A673 (cell line): ENCODE measurements around the gene UBE2D2. TPM values are rescaled to one million over a fixed set of nuclear protein-coding genes. Genes with fewer than 3 reads are reported as not detected.

Source experiments
- BruUV-seq: library from RNA; stranded (reverse); fragments of 400-500 nt; replicated peaks from 2 replicates; lab custom pipeline; 2021; lab: Mats Ljungman, UMichigan
- CTCF ChIA-PET: fragments of 300-600 bp; sonication (Branson Sonifier 250); formaldehyde crosslinking; loops from one replicate; lab custom pipeline; 2022; ENCODE audit warnings: antibody characterized with exemption; lab: Charles Lee
- POLR2A ChIA-PET: fragments of 300-600 bp; sonication (Branson Sonifier 250); formaldehyde crosslinking; loops from one replicate; lab custom pipeline; 2022; ENCODE audit warnings: antibody characterized with exemption; ENCODE audit not compliant: low non-redundant PET; lab: Charles Lee
- DNase-seq: peaks from one replicate; pipeline ENCODE4 v3.0.0-alpha.2; 2015; ENCODE audit warnings: low spot score
- H3K27ac ChIP-seq: fragments of 200-600 bp; sonication (generic); 2 replicates; pipeline ENCODE4 v1.5.1; 2016; ENCODE audit warnings: mixed run types, low read depth, mild to moderate bottlenecking, mixed read lengths, antibody characterized with exemption, low read length; ENCODE audit not compliant: poor library complexity, severe bottlenecking
- H3K27me3 ChIP-seq: fragments of 200-600 bp; sonication (generic); replicated peaks from 2 replicates; pipeline ENCODE4 v1.6.1; 2017; ENCODE audit warnings: mixed run types, low read depth, mild to moderate bottlenecking, mixed read lengths, antibody characterized with exemption, low read length; ENCODE audit not compliant: insufficient read depth, poor library complexity
- H3K36me3 ChIP-seq: fragments of 200-600 bp; sonication (generic); 2 replicates; pipeline ENCODE4 v1.6.1; 2016; ENCODE audit warnings: mixed run types, mild to moderate bottlenecking, mixed read lengths, antibody characterized with exemption, low read length; ENCODE audit not compliant: insufficient read depth, poor library complexity, severe bottlenecking
- H3K4me1 ChIP-seq: fragments of 200-600 bp; sonication (generic); 2 replicates; pipeline ENCODE4 v1.6.1; 2017; ENCODE audit warnings: mixed run types, mild to moderate bottlenecking, mixed read lengths, antibody characterized with exemption, low read length; ENCODE audit not compliant: insufficient read depth, poor library complexity, severe bottlenecking
- H3K4me3 ChIP-seq: fragments of 200-600 bp; sonication (generic); 2 replicates; pipeline ENCODE4 v1.5.1; 2016; ENCODE audit warnings: low read depth, mixed run types, mild to moderate bottlenecking, mixed read lengths, low read length; ENCODE audit not compliant: poor library complexity, severe bottlenecking
- H3K9me3 ChIP-seq: fragments of 200-600 bp; sonication (generic); 2 replicates; pipeline ENCODE4 v1.6.1; 2016; ENCODE audit warnings: mixed run types, low read depth, mild to moderate bottlenecking, mixed read lengths, antibody characterized with exemption, low read length; ENCODE audit not compliant: poor library complexity, severe bottlenecking
- EZH2 ChIP-seq: fragments of 200-600 bp; sonication (generic); IDR thresholded peaks from 2 replicates; pipeline ENCODE4 v1.6.1; 2017; ENCODE audit warnings: borderline replicate concordance, low read depth, mild to moderate bottlenecking, mixed read lengths, antibody characterized with exemption, low read length; ENCODE audit not compliant: poor library complexity, severe bottlenecking
- intact Hi-C: fragments of 100-400 bp; cut with micrococcal nuclease; formaldehyde crosslinking; loops from one replicate; pipeline ENCODE4 v1.10.0; 2022; ENCODE audit not compliant: unreplicated experiment
- total RNA-seq: library from RNA; stranded (reverse); gene quantifications from 2 replicates; pipeline ENCODE4 v1.2.3, GENCODE V29; 2021
- TF ChIP-seq, protein P1 (sequence below): fragments of 300-800, 200-600 bp; sonication (generic); conservative IDR thresholded peaks from 2 replicates; pipeline ENCODE4 v1.5.1; 2017; ENCODE audit warnings: low read depth, mild to moderate bottlenecking, antibody characterized with exemption, low read length, moderate library complexity, mixed read lengths

UBE2D2 gene
- total RNA-seq, 1 experiment from 2014 or later = 186 TPM

- no TSS peak for BruUV-seq
- H3K4me1 ChIP-seq = peaks cover 5% of the 10 kb centered on the region
- H3K27ac ChIP-seq = no peak overlapping the region
- no peaks in the 10 kb centered on the region for H3K27me3 ChIP-seq
- ChIA-PET CTCF (interaction anchor here (0.7 kb wide), 1 partner anchor 113 kb away, joined by 3 read pairs; no protein-coding TSS in a partner anchor), POLR2A (no interaction called here)
- peaks cover 1% of the 10 kb centered on the region for H3K36me3 ChIP-seq
- TF ChIP-seq EZH2 = no peak
- TF ChIP-seq, protein P1, sequence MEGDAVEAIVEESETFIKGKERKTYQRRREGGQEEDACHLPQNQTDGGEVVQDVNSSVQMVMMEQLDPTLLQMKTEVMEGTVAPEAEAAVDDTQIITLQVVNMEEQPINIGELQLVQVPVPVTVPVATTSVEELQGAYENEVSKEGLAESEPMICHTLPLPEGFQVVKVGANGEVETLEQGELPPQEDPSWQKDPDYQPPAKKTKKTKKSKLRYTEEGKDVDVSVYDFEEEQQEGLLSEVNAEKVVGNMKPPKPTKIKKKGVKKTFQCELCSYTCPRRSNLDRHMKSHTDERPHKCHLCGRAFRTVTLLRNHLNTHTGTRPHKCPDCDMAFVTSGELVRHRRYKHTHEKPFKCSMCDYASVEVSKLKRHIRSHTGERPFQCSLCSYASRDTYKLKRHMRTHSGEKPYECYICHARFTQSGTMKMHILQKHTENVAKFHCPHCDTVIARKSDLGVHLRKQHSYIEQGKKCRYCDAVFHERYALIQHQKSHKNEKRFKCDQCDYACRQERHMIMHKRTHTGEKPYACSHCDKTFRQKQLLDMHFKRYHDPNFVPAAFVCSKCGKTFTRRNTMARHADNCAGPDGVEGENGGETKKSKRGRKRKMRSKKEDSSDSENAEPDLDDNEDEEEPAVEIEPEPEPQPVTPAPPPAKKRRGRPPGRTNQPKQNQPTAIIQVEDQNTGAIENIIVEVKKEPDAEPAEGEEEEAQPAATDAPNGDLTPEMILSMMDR = no peak
- no peaks in the 10 kb centered on the region for H3K9me3 ChIP-seq
- no peak overlapping the region for H3K4me3 ChIP-seq
- no peak for DNase-seq
- intact Hi-C loops = no loop called here
Observed at GRCh38 chr5:139571966-139572365, 10.8 kb downstream of the UBE2D2 start.

DNA sequence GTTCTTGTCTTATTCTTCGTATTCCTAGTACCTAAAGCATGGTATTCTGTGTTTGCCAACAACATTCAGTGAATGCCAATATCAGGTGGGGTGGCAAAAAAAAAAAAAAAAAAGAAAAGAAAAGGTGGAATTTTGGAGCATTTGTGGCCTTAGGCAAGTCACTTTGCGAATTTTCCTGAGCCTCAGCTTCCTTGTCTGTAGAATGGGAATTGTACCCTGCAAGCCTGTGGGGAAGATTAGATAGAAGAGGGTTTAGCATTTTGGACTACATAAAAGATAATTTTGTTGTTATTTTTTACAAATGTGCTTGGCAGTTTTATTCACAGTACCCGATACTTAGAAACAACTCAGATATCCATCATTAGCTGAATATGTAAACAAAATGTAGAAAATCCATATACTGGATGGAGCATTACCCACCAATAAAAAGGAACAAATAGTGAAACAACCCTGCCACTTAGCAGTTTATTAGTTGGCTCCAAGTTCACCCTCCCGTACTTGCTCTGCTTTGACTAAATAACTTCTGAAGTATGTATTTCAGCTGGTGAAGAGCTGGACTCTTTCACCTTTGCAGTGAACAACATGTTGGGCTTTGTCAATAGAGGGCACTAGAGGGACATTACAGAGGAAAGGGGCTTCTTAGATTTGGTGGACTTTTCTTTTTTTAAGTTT lies 13.6 kb downstream of the UBE2D2 start:
- CTCF ChIA-PET = interaction anchor here (0.6 to 1.0 kb wide), 5 partner anchors 61 to 700 kb away, joined by 3 to 9 read pairs (median 5); partner anchors contain the start of gene SPATA24
- no peak overlapping the region for H3K27ac ChIP-seq
- H3K36me3 ChIP-seq = no peaks in the 10 kb centered on the region
- peaks cover 11% of the 10 kb centered on the region for H3K4me1 ChIP-seq
- TF ChIP-seq, protein P1 = peak; percentile 78
- no peak for TF ChIP-seq EZH2
- peak; percentile 57 for DNase-seq
- intact Hi-C loops = no loop called here
- H3K4me3 ChIP-seq = no peak overlapping the region
- no peaks in the 10 kb centered on the region for H3K9me3 ChIP-seq
- POLR2A ChIA-PET = no interaction called here
- TSS peak; percentile 14 for BruUV-seq
- no peaks in the 10 kb centered on the region for H3K27me3 ChIP-seq

DNA sequence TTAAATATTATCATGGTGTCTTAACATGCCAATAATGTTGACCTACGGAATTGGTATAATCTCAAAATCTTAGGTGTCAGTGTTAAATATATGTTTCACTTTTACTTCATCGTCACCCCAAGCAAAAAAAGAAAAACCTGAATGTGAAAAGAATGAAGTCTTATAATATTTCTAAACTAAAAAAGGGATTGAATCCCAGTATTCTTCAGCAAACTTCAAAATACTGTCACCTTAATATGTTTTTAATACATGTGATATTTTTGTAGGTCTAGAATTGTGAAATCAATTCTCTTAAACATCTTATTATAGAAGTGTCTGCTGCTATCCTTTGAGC lies 14.1 kb downstream of the UBE2D2 start:
- ChIA-PET POLR2A (no interaction called here), CTCF (interaction anchor here (0.7 to 1.0 kb wide), 3 partner anchors 121 to 190 kb away, joined by 4 to 9 read pairs (median 6); partner anchors contain the start of gene SPATA24)
- Histone ChIP-seq H3K36me3 (no peaks in the 10 kb centered on the region), H3K9me3 (no peaks in the 10 kb centered on the region), H3K4me3 (no peak overlapping the region), H3K27me3 (no peaks in the 10 kb centered on the region), H3K4me1 (peaks cover 11% of the 10 kb centered on the region), H3K27ac (no peak overlapping the region)
- no TSS peak for BruUV-seq
- TF ChIP-seq, protein P1 = no peak
- no peak for TF ChIP-seq EZH2
- DNase-seq = no peak
- intact Hi-C loops = no loop called here
